ENCODE measurements around the gene TXNRD2. TPM values are rescaled to one million over a fixed set of nuclear protein-coding genes. Genes with fewer than 3 reads are reported as not detected.

Gene TXNRD2
- total and polyA plus RNA-seq, 10 of the 15 experiments (the other 5 are each of a cell fraction or from before 2014, with no cell fraction given) = 1.6 to 26.0 (median 13.9) TPM

DNA sequence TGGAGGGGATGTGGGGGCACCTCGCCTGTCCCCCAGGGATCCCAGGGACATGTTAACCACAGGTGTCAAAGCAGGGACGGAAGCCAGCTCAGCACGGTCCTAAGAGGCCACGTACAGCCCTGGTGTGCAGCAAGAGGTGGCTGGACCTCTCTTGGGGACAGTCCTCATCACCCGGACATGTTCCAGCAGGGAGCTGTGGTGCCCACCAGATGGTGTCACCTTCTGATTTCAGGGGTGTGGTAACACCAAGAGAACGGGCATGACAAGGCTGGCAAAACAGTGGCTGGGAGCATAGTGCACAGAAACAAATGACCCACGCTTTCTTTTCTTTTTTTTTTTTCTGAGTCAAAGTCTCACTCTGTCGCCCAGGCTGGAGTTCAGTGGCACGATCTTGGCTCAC is 25.6 kb downstream of the TXNRD2 start:
- Histone ChIP-seq H3K27ac (ENCODE audit: control insufficient read depth, insufficient read depth) (no peak overlapping the region), H3K36me3 (ENCODE audit: control insufficient read depth in 2 of 2, insufficient read depth in 2 of 2, low read length in 1 of 2) (peaks cover 2 to 13% of the 10 kb centered on the region in 2 experiments; a peak in 3 of 4 replicates), H3K4me2 (ENCODE audit: control insufficient read depth, insufficient read depth) (no peak overlapping the region), H3K4me3 (no peak overlapping the region), H2AFZ (ENCODE audit: control insufficient read depth, low read depth, low read length) (no peak overlapping the region), H3K9ac (ENCODE audit: control insufficient read depth, insufficient read depth, low read length) (no peak overlapping the region), H3K79me2 (ENCODE audit: control insufficient read depth, insufficient read depth, low read length) (no peaks in the 10 kb centered on the region), H3K9me3 (replicated peaks; ENCODE audit: control insufficient read depth, insufficient read depth, low read length) (no peaks in the 10 kb centered on the region), H3K4me1 (ENCODE audit: control insufficient read depth, insufficient read depth, low read length) (no peaks in the 10 kb centered on the region), H4K20me1 (ENCODE audit: control insufficient read depth, insufficient read depth) (no peaks in the 10 kb centered on the region), H3K27me3 (replicated peaks in 1 of 2; ENCODE audit: control insufficient read depth in 2 of 2, insufficient read depth in 2 of 2, low read length in 1 of 2) (no peaks in the 10 kb centered on the region)
- BruUV-seq (replicated peaks) = no TSS peak
- RAD21 ChIA-PET (ENCODE audit: unreplicated experiment) = no interaction called here
- POLR2A ChIA-PET = no interaction called here
- CTCF ChIA-PET = interaction anchor here (1.5 to 1.8 kb wide), 2 partner anchors 37 to 185 kb away, joined by 4 to 6 read pairs; no protein-coding TSS in a partner anchor
- FAIRE-seq (no peak), ATAC-seq (no peak), DNase-seq (ENCODE audit: low read depth, low spot score) (no peak)
- in situ Hi-C loops (cut with MboI) = loop anchor here (5.0 kb wide), 1 partner anchor 184 kb away; no protein-coding TSS in a partner anchor
- SMC1A ChIA-PET (ENCODE audit: uncharacterized antibody, unreplicated experiment) = no interaction called here
- WGBS (ENCODE audit: insufficient coverage, insufficient replicate concordance, low lambda C conversion rate, missing lambda C conversion rate) = 83% methylated on average over 8 of the region's 9 CpGs
- TF ChIP-seq SIN3A (IDR thresholded peaks at IDR 0.05; ENCODE audit: low read depth, low read length) = no peak
- TF ChIP-seq NFYA (IDR thresholded peaks at IDR 0.05; ENCODE audit: borderline replicate concordance, low read depth, low read length) = no peak
- TF ChIP-seq ZNF274 (IDR thresholded peaks at IDR 0.05; ENCODE audit: insufficient read depth, insufficient read length) = no peak
- TF ChIP-seq MEF2B (IDR thresholded peaks at IDR 0.05; ENCODE audit: partially characterized antibody, poor library complexity, severe bottlenecking) = no peak
- no peak for TF ChIP-seq GABPA (IDR thresholded peaks at IDR 0.05; ENCODE audit: low read depth)
- TF ChIP-seq BRCA1 (IDR thresholded peaks at IDR 0.05; ENCODE audit: low read depth, low read length) = no peak
- no peak for TF ChIP-seq SUZ12 (IDR thresholded peaks at IDR 0.05; ENCODE audit: unreplicated experiment)
- TF ChIP-seq HDAC2 (IDR thresholded peaks at IDR 0.05) = no peak
- no peak for TF ChIP-seq BACH1 (IDR thresholded peaks at IDR 0.05; ENCODE audit: borderline replicate concordance)
- TF ChIP-seq, protein P1, sequence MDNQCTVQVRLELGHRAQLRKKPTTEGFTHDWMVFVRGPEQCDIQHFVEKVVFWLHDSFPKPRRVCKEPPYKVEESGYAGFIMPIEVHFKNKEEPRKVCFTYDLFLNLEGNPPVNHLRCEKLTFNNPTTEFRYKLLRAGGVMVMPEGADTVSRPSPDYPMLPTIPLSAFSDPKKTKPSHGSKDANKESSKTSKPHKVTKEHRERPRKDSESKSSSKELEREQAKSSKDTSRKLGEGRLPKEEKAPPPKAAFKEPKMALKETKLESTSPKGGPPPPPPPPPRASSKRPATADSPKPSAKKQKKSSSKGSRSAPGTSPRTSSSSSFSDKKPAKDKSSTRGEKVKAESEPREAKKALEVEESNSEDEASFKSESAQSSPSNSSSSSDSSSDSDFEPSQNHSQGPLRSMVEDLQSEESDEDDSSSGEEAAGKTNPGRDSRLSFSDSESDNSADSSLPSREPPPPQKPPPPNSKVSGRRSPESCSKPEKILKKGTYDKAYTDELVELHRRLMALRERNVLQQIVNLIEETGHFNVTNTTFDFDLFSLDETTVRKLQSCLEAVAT (IDR thresholded peaks at IDR 0.05) = no peak
- no peak for TF ChIP-seq PAX8 (IDR thresholded peaks at IDR 0.05)
- no peak for TF ChIP-seq SMARCA5 (IDR thresholded peaks at IDR 0.05)
- no peak for TF ChIP-seq EED (IDR thresholded peaks at IDR 0.05; ENCODE audit: low read depth)
- no peak for TF ChIP-seq SRF (IDR thresholded peaks at IDR 0.05; ENCODE audit: low read depth in 2 of 2, low read length in 2 of 2)
- intact Hi-C loops (cut with micrococcal nuclease; ENCODE audit: unreplicated experiment) = no loop called here
